Measurements from ENCODE around the gene DUSP15. TPM values are rescaled to one million over a fixed set of nuclear protein-coding genes. Genes with fewer than 3 reads are reported as not detected.

The DUSP15 gene
- total RNA-seq, 2 donors from 2014 or later: 3.8 to 7.2 TPM

- DNase-seq: no peak
- no peak overlapping the region for H3K9ac ChIP-seq (ENCODE audit: extremely low read depth, low read length, poor library complexity, severe bottlenecking)
- H3K27ac ChIP-seq (ENCODE audit: low read depth, low read length): no peak overlapping the region
- no peaks in the 10 kb centered on the region for H3K27me3 ChIP-seq (ENCODE audit: control insufficient read depth, insufficient read depth, low read length, poor library complexity, severe bottlenecking)
- Mint-ChIP-seq H3K36me3 (ENCODE audit: low read depth) (no peaks in the 10 kb centered on the region), H3K27me3 (ENCODE audit: insufficient read depth) (no peaks in the 10 kb centered on the region), H3K9me3 (no peaks in the 10 kb centered on the region), H3K4me3 (no peak overlapping the region), H3K27ac (no peak overlapping the region), H3K4me1 (peaks cover 18% of the 10 kb centered on the region)
- no peak for TF ChIP-seq CTCF (conservative IDR thresholded peaks at IDR 0.05)
- H3K4me1 ChIP-seq (ENCODE audit: control insufficient read depth, insufficient read depth, low read length): peaks cover 5% of the 10 kb centered on the region
- WGBS, 2 experiments (ENCODE audit: insufficient coverage in 1 of 2, insufficient read length in 1 of 2): 83 to 89% methylated on average over 2 to 5 of the region's 5 CpGs
- H3K4me3 ChIP-seq (ENCODE audit: low read length): no peak overlapping the region
- H3K36me3 ChIP-seq (ENCODE audit: control insufficient read depth, insufficient read depth, low read length): no peaks in the 10 kb centered on the region
- H3K9me3 ChIP-seq (ENCODE audit: control insufficient read depth, low read length): no peaks in the 10 kb centered on the region
Measured at GRCh38 chr20:31839782-31840487, 30.4 kb downstream of the DUSP15 start.

GRCh38 chr20:31838646-31839292 lies 31.6 kb downstream of the DUSP15 start:
- Histone ChIP-seq H3K4me1 (ENCODE audit: control insufficient read depth, insufficient read depth, low read length) (peaks cover 5% of the 10 kb centered on the region), H3K4me3 (ENCODE audit: low read length) (no peak overlapping the region), H3K9me3 (ENCODE audit: control insufficient read depth, low read length) (no peaks in the 10 kb centered on the region), H3K27me3 (ENCODE audit: control insufficient read depth, insufficient read depth, low read length, poor library complexity, severe bottlenecking) (no peaks in the 10 kb centered on the region), H3K9ac (ENCODE audit: extremely low read depth, low read length, poor library complexity, severe bottlenecking) (no peak overlapping the region), H3K36me3 (ENCODE audit: control insufficient read depth, insufficient read depth, low read length) (no peaks in the 10 kb centered on the region), H3K27ac (ENCODE audit: low read depth, low read length) (peak overlapping the region; percentile 49)
- 88 to 100% methylated on average over 2 to 7 of the region's 9 CpGs for WGBS, 2 experiments (ENCODE audit: insufficient coverage in 1 of 2, insufficient read length in 1 of 2)
- Mint-ChIP-seq H3K36me3 (ENCODE audit: low read depth) (no peaks in the 10 kb centered on the region), H3K27ac (no peak overlapping the region), H3K9me3 (no peaks in the 10 kb centered on the region), H3K4me1 (peaks cover 18% of the 10 kb centered on the region), H3K27me3 (ENCODE audit: insufficient read depth) (no peaks in the 10 kb centered on the region), H3K4me3 (no peak overlapping the region)
- TF ChIP-seq CTCF (conservative IDR thresholded peaks at IDR 0.05): no peak
- no peak for DNase-seq

- no peak for DNase-seq
- no peak for TF ChIP-seq CTCF (conservative IDR thresholded peaks at IDR 0.05)
- H3K9ac ChIP-seq (ENCODE audit: extremely low read depth, low read length, poor library complexity, severe bottlenecking): no peak overlapping the region
- no peak overlapping the region for H3K4me3 ChIP-seq (ENCODE audit: low read length)
- Mint-ChIP-seq H3K36me3 (ENCODE audit: low read depth) (no peaks in the 10 kb centered on the region), H3K4me3 (no peak overlapping the region), H3K27ac (no peak overlapping the region), H3K9me3 (no peaks in the 10 kb centered on the region), H3K27me3 (ENCODE audit: insufficient read depth) (no peaks in the 10 kb centered on the region), H3K4me1 (peaks cover 16% of the 10 kb centered on the region)
- peak overlapping the region; percentile 61 for H3K27ac ChIP-seq (ENCODE audit: low read depth, low read length)
- no peaks in the 10 kb centered on the region for H3K36me3 ChIP-seq (ENCODE audit: control insufficient read depth, insufficient read depth, low read length)
- peaks cover 5% of the 10 kb centered on the region for H3K4me1 ChIP-seq (ENCODE audit: control insufficient read depth, insufficient read depth, low read length)
- 72 to 84% methylated on average over 2 to 3 of the region's 3 CpGs for WGBS, 2 experiments (ENCODE audit: insufficient coverage in 1 of 2, insufficient read length in 1 of 2)
- no peaks in the 10 kb centered on the region for H3K9me3 ChIP-seq (ENCODE audit: control insufficient read depth, low read length)
- no peaks in the 10 kb centered on the region for H3K27me3 ChIP-seq (ENCODE audit: control insufficient read depth, insufficient read depth, low read length, poor library complexity, severe bottlenecking)
Measured at GRCh38 chr20:31837896-31838397, 32.4 kb downstream of the DUSP15 start.

Data from endodermal cell (in vitro differentiated cells).